ENCODE results near the gene NHLRC1. TPM values are rescaled to one million over a fixed set of nuclear protein-coding genes. Genes with fewer than 3 reads are reported as not detected.

The NHLRC1 gene
- total and polyA plus RNA-seq, 2 of the 13 experiments (the other 11 are each of a cell fraction or from before 2014, with no cell fraction given) = 0.04 to 0.11 TPM

DNA sequence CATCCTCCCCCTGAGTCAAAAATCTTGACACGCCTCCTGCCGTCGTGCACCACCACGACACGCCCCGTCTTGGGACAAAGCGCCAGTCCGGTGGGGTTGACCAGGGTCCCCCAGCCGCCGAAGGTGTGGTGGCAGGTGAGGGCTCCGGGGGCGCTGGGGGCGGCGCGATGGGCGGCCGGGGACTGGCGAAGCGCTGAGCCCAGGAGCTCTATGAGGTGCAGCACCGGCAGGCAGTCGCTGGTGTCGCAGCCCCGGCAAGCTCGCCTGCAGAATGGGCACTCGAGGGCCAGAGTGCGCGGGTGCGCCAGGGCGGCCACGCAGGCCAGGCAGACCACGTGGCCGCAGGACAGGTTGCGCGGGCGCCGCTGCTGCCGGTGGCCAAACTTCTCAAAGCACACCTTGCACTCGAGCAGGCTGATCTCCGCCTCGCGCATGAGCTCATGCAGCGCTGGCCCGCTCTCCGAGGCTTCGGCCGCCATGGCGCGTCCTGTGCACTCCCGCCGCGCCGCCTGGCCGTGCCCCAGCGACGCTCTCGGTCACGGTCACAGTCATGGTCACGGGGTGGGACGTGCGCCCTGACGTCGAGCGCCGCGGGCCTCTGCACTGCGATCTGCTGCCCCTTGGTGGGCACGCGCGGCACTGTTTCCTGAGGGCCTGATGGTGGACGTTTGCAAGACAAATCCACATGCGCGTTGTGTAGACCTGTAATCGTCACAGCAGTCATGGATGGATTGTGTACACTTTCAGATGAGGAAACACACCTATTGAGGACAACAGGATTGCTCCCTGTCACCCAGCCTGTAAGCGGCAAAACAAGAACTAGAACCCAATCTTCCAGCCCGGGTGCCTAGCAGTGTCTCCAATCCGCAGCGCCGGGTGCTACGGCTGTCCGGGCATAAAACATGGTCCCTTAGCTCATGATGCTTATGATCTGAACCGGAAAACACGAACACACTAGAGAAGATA lies at the start of gene NHLRC1 (continued):
- TF ChIP-seq, protein P1, sequence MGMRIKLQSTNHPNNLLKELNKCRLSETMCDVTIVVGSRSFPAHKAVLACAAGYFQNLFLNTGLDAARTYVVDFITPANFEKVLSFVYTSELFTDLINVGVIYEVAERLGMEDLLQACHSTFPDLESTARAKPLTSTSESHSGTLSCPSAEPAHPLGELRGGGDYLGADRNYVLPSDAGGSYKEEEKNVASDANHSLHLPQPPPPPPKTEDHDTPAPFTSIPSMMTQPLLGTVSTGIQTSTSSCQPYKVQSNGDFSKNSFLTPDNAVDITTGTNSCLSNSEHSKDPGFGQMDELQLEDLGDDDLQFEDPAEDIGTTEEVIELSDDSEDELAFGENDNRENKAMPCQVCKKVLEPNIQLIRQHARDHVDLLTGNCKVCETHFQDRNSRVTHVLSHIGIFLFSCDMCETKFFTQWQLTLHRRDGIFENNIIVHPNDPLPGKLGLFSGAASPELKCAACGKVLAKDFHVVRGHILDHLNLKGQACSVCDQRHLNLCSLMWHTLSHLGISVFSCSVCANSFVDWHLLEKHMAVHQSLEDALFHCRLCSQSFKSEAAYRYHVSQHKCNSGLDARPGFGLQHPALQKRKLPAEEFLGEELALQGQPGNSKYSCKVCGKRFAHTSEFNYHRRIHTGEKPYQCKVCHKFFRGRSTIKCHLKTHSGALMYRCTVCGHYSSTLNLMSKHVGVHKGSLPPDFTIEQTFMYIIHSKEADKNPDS (CRISPR knock-in tag; IDR thresholded peaks at IDR 0.05) = 0 out of 2 replicates have a peak, but pooled peaks have one; percentile 45
- TF ChIP-seq ATF1 (CRISPR knock-in tag; IDR thresholded peaks at IDR 0.05) (peak; percentile 58; the same call in 1 of the 2 replicates), ATM (IDR thresholded peaks at IDR 0.05; ENCODE audit: borderline replicate concordance) (no peak), ZNF121 (CRISPR knock-in tag; IDR thresholded peaks at IDR 0.05) (peak; percentile 89), MAFF (IDR thresholded peaks at IDR 0.05; ENCODE audit: low read depth, low read length) (no peak), FOXK2 (IDR thresholded peaks at IDR 0.05) (no peak), ZNF883 (CRISPR knock-in tag; IDR thresholded peaks at IDR 0.05; ENCODE audit: not compliant biosample characterization) (peak; percentile 95), ZNF30 (CRISPR knock-in tag; IDR thresholded peaks at IDR 0.05) (no peak), GFI1 (CRISPR knock-in tag; IDR thresholded peaks at IDR 0.05; ENCODE audit: borderline replicate concordance) (peak; percentile 66; the same call in 1 of the 2 replicates), ZBTB7A (CRISPR knock-in tag; IDR thresholded peaks at IDR 0.05) (peak; percentile 97), NR1H2 (CRISPR knock-in tag; IDR thresholded peaks at IDR 0.05; ENCODE audit: borderline replicate concordance, low read depth) (peak; percentile 99; the same call in 1 of the 2 replicates), CHD2 (IDR thresholded peaks at IDR 0.05; ENCODE audit: low read depth, low read length) (no peak; the same call in 1 of the 2 replicates), FOSL2 (CRISPR knock-in tag; IDR thresholded peaks at IDR 0.05) (peak; percentile 87), NFIC (IDR thresholded peaks at IDR 0.05; ENCODE audit: low read length) (no peak), MXD4 (CRISPR knock-in tag; IDR thresholded peaks at IDR 0.05) (peak; percentile 97), ZNF350 (CRISPR knock-in tag; IDR thresholded peaks at IDR 0.05; ENCODE audit: borderline replicate concordance, low read depth) (peak; percentile 95), ZNF543 (CRISPR knock-in tag; IDR thresholded peaks at IDR 0.05) (peak; percentile 92)
- TF ChIP-seq, protein P2, sequence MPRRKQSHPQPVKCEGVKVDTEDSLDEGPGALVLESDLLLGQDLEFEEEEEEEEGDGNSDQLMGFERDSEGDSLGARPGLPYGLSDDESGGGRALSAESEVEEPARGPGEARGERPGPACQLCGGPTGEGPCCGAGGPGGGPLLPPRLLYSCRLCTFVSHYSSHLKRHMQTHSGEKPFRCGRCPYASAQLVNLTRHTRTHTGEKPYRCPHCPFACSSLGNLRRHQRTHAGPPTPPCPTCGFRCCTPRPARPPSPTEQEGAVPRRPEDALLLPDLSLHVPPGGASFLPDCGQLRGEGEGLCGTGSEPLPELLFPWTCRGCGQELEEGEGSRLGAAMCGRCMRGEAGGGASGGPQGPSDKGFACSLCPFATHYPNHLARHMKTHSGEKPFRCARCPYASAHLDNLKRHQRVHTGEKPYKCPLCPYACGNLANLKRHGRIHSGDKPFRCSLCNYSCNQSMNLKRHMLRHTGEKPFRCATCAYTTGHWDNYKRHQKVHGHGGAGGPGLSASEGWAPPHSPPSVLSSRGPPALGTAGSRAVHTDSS (CRISPR knock-in tag; conservative IDR thresholded peaks at IDR 0.05) = 0 out of 2 replicates have a peak, but pooled peaks have one; percentile 52
- TF ChIP-seq, protein P3, sequence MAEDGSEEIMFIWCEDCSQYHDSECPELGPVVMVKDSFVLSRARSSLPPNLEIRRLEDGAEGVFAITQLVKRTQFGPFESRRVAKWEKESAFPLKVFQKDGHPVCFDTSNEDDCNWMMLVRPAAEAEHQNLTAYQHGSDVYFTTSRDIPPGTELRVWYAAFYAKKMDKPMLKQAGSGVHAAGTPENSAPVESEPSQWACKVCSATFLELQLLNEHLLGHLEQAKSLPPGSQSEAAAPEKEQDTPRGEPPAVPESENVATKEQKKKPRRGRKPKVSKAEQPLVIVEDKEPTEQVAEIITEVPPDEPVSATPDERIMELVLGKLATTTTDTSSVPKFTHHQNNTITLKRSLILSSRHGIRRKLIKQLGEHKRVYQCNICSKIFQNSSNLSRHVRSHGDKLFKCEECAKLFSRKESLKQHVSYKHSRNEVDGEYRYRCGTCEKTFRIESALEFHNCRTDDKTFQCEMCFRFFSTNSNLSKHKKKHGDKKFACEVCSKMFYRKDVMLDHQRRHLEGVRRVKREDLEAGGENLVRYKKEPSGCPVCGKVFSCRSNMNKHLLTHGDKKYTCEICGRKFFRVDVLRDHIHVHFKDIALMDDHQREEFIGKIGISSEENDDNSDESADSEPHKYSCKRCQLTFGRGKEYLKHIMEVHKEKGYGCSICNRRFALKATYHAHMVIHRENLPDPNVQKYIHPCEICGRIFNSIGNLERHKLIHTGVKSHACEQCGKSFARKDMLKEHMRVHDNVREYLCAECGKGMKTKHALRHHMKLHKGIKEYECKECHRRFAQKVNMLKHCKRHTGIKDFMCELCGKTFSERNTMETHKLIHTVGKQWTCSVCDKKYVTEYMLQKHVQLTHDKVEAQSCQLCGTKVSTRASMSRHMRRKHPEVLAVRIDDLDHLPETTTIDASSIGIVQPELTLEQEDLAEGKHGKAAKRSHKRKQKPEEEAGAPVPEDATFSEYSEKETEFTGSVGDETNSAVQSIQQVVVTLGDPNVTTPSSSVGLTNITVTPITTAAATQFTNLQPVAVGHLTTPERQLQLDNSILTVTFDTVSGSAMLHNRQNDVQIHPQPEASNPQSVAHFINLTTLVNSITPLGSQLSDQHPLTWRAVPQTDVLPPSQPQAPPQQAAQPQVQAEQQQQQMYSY (CRISPR knock-in tag; IDR thresholded peaks at IDR 0.05) = 0 out of 2 replicates have a peak, but pooled peaks have one; percentile 58
- TF ChIP-seq, protein P4, sequence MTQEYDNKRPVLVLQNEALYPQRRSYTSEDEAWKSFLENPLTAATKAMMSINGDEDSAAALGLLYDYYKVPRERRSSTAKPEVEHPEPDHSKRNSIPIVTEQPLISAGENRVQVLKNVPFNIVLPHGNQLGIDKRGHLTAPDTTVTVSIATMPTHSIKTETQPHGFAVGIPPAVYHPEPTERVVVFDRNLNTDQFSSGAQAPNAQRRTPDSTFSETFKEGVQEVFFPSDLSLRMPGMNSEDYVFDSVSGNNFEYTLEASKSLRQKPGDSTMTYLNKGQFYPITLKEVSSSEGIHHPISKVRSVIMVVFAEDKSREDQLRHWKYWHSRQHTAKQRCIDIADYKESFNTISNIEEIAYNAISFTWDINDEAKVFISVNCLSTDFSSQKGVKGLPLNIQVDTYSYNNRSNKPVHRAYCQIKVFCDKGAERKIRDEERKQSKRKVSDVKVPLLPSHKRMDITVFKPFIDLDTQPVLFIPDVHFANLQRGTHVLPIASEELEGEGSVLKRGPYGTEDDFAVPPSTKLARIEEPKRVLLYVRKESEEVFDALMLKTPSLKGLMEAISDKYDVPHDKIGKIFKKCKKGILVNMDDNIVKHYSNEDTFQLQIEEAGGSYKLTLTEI (CRISPR knock-in tag; conservative IDR thresholded peaks at IDR 0.05) = no peak
